ENCODE measurements around the gene C16orf92. TPM values are rescaled to one million over a fixed set of nuclear protein-coding genes. Genes with fewer than 3 reads are reported as not detected.

C16orf92 gene
- total and polyA plus RNA-seq, 2 of the 13 experiments (the other 11 are each of a cell fraction or from before 2014, with no cell fraction given) = not detected

DNA sequence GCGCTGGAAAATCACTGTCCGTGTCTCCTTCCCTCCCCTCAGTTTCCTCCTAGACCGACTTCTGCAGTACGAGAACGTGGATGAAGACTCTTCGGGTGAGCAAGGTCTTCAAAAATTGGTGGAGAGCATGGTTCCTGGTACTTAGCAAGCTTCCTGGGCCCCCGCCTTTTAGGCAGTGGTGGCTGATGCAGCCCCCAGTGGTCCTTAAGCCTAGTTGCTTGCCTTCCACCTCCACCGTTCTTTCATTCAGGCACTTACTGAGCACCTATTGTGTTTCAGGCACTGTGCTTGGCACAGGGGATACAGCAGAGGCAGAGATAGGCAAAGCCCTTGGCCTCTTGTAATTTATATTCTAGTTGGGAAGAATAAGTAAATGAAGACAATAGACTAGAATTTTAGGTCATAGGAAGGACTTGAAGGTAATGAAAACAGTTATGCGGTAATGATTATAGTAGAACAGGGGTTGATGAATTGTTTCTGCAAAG is 26.2 kb upstream of the C16orf92 start (continued):
- TF ChIP-seq, protein P1, sequence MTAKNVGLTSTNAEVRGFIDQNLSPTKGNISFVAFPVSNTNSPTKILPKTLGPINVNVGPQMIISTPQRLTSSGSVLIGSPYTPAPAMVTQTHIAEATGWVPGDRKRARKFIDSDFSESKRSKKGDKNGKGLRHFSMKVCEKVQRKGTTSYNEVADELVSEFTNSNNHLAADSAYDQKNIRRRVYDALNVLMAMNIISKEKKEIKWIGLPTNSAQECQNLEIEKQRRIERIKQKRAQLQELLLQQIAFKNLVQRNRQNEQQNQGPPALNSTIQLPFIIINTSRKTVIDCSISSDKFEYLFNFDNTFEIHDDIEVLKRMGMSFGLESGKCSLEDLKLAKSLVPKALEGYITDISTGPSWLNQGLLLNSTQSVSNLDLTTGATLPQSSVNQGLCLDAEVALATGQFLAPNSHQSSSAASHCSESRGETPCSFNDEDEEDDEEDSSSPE (CRISPR knock-in tag; IDR thresholded peaks at IDR 0.05) = no peak
- TF ChIP-seq ZNF790 (CRISPR knock-in tag; IDR thresholded peaks at IDR 0.05; ENCODE audit: borderline replicate concordance) = no peak
- TF ChIP-seq KDM1A (CRISPR knock-in tag; IDR thresholded peaks at IDR 0.05) = 0 out of 2 replicates have a peak, but pooled peaks have one; percentile 13
- peak; percentile 51 for TF ChIP-seq ZNF3 (CRISPR knock-in tag; IDR thresholded peaks at IDR 0.05)
- no peak for TF ChIP-seq CC2D1A (CRISPR knock-in tag; IDR thresholded peaks at IDR 0.05)
- no peak for TF ChIP-seq KLF11 (CRISPR knock-in tag; IDR thresholded peaks at IDR 0.05)
- TF ChIP-seq ZNF484 (CRISPR knock-in tag; IDR thresholded peaks at IDR 0.05; ENCODE audit: borderline replicate concordance, low read depth) = no peak
- peak; percentile 30; the same call in 1 of the 2 replicates for TF ChIP-seq ZMYM3 (CRISPR knock-in tag; IDR thresholded peaks at IDR 0.05)
- TF ChIP-seq, protein P2, sequence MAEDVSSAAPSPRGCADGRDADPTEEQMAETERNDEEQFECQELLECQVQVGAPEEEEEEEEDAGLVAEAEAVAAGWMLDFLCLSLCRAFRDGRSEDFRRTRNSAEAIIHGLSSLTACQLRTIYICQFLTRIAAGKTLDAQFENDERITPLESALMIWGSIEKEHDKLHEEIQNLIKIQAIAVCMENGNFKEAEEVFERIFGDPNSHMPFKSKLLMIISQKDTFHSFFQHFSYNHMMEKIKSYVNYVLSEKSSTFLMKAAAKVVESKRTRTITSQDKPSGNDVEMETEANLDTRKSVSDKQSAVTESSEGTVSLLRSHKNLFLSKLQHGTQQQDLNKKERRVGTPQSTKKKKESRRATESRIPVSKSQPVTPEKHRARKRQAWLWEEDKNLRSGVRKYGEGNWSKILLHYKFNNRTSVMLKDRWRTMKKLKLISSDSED (CRISPR knock-in tag; IDR thresholded peaks at IDR 0.05) = no peak
- TF ChIP-seq ZSCAN31 (CRISPR knock-in tag; IDR thresholded peaks at IDR 0.05; ENCODE audit: low read depth) = no peak
- TF ChIP-seq JARID2 (CRISPR knock-in tag; IDR thresholded peaks at IDR 0.05; ENCODE audit: insufficient replicate concordance) = no peak

DNA sequence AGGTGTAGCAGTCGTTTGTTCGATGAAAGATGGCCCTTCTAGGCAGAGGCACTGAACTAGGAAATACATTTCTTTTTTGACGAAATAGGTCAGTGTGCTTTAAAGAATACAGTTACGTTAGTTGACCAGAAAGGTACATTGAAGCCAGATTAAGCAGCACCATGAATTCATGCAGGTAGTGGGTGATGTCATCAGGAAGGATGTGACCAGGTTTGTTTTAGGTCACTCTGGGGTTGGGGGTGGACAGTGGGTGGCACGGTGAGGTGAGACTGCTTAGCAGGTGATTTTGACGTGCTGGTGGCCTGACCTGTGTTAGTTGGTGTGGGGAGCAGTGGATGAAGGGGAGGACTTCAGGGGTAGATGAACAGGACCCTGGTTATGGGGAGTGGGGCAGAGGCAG is 23.4 kb upstream of the C16orf92 start:
- no peak overlapping the region for H3K9ac ChIP-seq (ENCODE audit: insufficient read depth, low read depth, low read length)

More for the DNA sequence above, 23.4 kb upstream of the C16orf92 start:
- intact Hi-C loops (cut with micrococcal nuclease; ENCODE audit: unreplicated experiment) = loop anchor here (5.0 kb wide), 1 partner anchor 37 kb away; the partner anchor contains the start of gene TMEM219
- H3K9me3 ChIP-seq (ENCODE audit: low read length) = no peaks in the 10 kb centered on the region
- POLR2A ChIA-PET = no interaction called here
- H3K27ac ChIP-seq (ENCODE audit: extremely low read length, insufficient read depth, low read length) = no peak overlapping the region
- H3K4me3 ChIP-seq (replicated peaks in 1 of 3; ENCODE audit: insufficient read depth in 1 of 3, low read depth in 2 of 3, low read length in 3 of 3) = no peak overlapping the region
- DNase-seq (ENCODE audit: low spot score) (no peak), ATAC-seq (no peak), FAIRE-seq (no peak)
- H4K20me1 ChIP-seq (ENCODE audit: insufficient read depth, low read length) = no peaks in the 10 kb centered on the region
- H3K36me3 ChIP-seq (replicated peaks in 1 of 2; ENCODE audit: control insufficient read depth in 1 of 2, insufficient read depth in 2 of 2, low read length in 2 of 2) = peaks cover 0 to 3% of the 10 kb centered on the region in 2 experiments; a peak in 1 of 5 replicates
- H3K4me2 ChIP-seq (ENCODE audit: low read depth, low read length) = no peak overlapping the region
- TF ChIP-seq, protein P3, sequence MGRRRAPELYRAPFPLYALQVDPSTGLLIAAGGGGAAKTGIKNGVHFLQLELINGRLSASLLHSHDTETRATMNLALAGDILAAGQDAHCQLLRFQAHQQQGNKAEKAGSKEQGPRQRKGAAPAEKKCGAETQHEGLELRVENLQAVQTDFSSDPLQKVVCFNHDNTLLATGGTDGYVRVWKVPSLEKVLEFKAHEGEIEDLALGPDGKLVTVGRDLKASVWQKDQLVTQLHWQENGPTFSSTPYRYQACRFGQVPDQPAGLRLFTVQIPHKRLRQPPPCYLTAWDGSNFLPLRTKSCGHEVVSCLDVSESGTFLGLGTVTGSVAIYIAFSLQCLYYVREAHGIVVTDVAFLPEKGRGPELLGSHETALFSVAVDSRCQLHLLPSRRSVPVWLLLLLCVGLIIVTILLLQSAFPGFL (CRISPR knock-in tag; IDR thresholded peaks at IDR 0.05) = no peak
- TF ChIP-seq ZNF225 (CRISPR knock-in tag; IDR thresholded peaks at IDR 0.05) (no peak), ATF7 (IDR thresholded peaks at IDR 0.05) (peak; percentile 93), ATF7 (CRISPR knock-in tag; IDR thresholded peaks at IDR 0.05) (no peak), CREB1 (IDR thresholded peaks at IDR 0.05) (peak; percentile 63), CREB1 (CRISPR knock-in tag; IDR thresholded peaks at IDR 0.05) (no peak), SMAD3 (CRISPR knock-in tag; IDR thresholded peaks at IDR 0.05) (no peak), KAT7 (CRISPR knock-in tag; IDR thresholded peaks at IDR 0.05; ENCODE audit: borderline replicate concordance) (no peak)
- TF ChIP-seq, protein P4, sequence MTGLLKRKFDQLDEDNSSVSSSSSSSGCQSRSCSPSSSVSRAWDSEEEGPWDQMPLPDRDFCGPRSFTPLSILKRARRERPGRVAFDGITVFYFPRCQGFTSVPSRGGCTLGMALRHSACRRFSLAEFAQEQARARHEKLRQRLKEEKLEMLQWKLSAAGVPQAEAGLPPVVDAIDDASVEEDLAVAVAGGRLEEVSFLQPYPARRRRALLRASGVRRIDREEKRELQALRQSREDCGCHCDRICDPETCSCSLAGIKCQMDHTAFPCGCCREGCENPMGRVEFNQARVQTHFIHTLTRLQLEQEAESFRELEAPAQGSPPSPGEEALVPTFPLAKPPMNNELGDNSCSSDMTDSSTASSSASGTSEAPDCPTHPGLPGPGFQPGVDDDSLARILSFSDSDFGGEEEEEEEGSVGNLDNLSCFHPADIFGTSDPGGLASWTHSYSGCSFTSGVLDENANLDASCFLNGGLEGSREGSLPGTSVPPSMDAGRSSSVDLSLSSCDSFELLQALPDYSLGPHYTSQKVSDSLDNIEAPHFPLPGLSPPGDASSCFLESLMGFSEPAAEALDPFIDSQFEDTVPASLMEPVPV (CRISPR knock-in tag; IDR thresholded peaks at IDR 0.05) = no peak
- in situ Hi-C loops (cut with HindIII; ENCODE audit: extremely low pct_ligation_motif_present, low pct_unique_long_range_greater_than_20kb) = loop anchor here (10.0 kb wide), 1 partner anchor 135 kb away; the partner anchor contains the start of gene CDIPT
- H2AFZ ChIP-seq (ENCODE audit: low read length) = no peak overlapping the region
- BruUV-seq (replicated peaks) = no TSS peak
- H3K4me1 ChIP-seq (ENCODE audit: insufficient read depth, low read length) = peaks cover 21% of the 10 kb centered on the region
- CTCF ChIA-PET (ENCODE audit: low intra/inter-chr PET ratio, low total read pairs) = no interaction called here
- 95% methylated on average over 6 of the region's 6 CpGs for WGBS (ENCODE audit: low lambda C conversion rate)
- H3K27me3 ChIP-seq (ENCODE audit: control insufficient read depth in 1 of 2, insufficient read depth in 2 of 2, low read length in 2 of 2) = peaks cover 0 to 5% of the 10 kb centered on the region in 2 experiments; a peak in 1 of 5 replicates
- peaks cover 9% of the 10 kb centered on the region for H3K79me2 ChIP-seq (ENCODE audit: insufficient read depth, low read length)
